Loucy (cell line): Measurements from ENCODE around the gene RSPH3.
"Not testable (repeated sequence)": the region's sequence is repeated elsewhere in the genome, so short reads cannot be mapped to it uniquely, and the experiment has no call there.

ENCODE experiments used
- CTCF ChIP-seq: fragments of 200-600 bp; sonication (generic); conservative IDR thresholded peaks from 2 replicates; pipeline ENCODE4 v1.5.1; 2014; ENCODE audit warnings: mild to moderate bottlenecking, antibody characterized with exemption, low read length
- EZH2phosphoT487 ChIP-seq: fragments of 200-600 bp; IDR thresholded peaks from 2 replicates; pipeline ENCODE4 v1.6.1; 2018; ENCODE audit warnings: antibody characterized with exemption, mild to moderate bottlenecking, moderate library complexity, borderline replicate concordance

- TF ChIP-seq CTCF, EZH2phosphoT487: not testable (repeated sequence)
Observed at GRCh38 chr6:159038318-159038717, 38.3 kb upstream of the RSPH3 start.
